Neural progenitor cell (in vitro differentiated cells): ENCODE measurements around the gene ANKFY1.

Experiments
- EZH2 ChIP-seq: fragments of 200-600 bp; sonication (generic); IDR thresholded peaks from 2 replicates; pipeline ENCODE4 v1.6.1; 2017; ENCODE audit warnings: antibody characterized with exemption, mild to moderate bottlenecking, moderate library complexity
- TF ChIP-seq, protein P1 (sequence below): fragments of 200-600 bp; sonication (generic); IDR thresholded peaks from 2 replicates; pipeline ENCODE4 v1.5.1; 2017; ENCODE audit warnings: antibody characterized with exemption, mild to moderate bottlenecking

DNA sequence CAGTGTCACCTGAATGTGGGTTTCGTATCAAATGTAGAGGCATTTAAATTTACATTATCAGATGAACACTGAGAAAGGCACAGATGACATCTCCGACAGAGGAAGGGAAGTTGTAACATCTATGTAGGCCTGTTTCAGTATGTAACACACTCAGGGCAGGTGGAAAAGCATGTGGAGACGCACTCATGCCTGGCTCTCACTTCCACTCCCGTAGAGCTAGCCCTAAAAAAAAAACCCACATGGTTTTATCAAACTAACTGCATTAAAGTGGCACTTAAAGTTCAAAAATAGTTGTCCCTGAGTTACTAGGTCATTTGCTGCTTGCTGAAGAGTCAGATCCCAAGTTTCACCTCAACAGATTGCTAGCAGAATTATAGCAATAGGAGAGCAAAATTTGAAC is 6.1 kb upstream of the ANKFY1 start:
- TF ChIP-seq EZH2 = no peak
- TF ChIP-seq, protein P1, sequence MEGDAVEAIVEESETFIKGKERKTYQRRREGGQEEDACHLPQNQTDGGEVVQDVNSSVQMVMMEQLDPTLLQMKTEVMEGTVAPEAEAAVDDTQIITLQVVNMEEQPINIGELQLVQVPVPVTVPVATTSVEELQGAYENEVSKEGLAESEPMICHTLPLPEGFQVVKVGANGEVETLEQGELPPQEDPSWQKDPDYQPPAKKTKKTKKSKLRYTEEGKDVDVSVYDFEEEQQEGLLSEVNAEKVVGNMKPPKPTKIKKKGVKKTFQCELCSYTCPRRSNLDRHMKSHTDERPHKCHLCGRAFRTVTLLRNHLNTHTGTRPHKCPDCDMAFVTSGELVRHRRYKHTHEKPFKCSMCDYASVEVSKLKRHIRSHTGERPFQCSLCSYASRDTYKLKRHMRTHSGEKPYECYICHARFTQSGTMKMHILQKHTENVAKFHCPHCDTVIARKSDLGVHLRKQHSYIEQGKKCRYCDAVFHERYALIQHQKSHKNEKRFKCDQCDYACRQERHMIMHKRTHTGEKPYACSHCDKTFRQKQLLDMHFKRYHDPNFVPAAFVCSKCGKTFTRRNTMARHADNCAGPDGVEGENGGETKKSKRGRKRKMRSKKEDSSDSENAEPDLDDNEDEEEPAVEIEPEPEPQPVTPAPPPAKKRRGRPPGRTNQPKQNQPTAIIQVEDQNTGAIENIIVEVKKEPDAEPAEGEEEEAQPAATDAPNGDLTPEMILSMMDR = no peak
